HG02884 (cell line): Measurements from ENCODE around the gene BANF2.
"Not testable (repeated sequence)": the region's sequence is repeated elsewhere in the genome, so short reads cannot be mapped to it uniquely, and the experiment has no call there.

Experiments
- ATAC-seq: cut with Tn5 transposase; IDR thresholded peaks from one replicate; pipeline ENCODE4 v1.9.1; 2021; ENCODE audit warnings: mild to moderate bottlenecking, moderate library complexity; ENCODE audit not compliant: unreplicated experiment

BANF2 gene

DNA sequence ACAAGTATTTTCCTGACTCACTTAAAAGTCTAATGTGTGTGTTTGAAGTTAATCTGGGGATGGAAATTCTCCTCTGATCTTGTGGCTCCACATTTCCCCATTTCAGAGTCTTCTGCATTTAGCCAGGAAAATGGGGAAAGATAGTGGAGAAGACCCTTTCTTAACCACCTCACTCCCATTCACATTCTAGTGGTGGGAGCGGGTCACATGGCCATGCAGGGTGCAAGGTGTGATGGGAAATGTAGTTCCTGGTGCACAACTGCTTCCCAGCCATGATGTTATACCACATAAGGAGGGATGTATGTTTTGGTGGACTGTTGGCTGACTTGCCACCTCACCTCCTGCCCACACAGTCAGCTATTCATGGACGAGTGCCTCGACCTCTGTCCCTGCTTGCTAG, 61.8 kb downstream of the BANF2 start:
- no peak for ATAC-seq

DNA sequence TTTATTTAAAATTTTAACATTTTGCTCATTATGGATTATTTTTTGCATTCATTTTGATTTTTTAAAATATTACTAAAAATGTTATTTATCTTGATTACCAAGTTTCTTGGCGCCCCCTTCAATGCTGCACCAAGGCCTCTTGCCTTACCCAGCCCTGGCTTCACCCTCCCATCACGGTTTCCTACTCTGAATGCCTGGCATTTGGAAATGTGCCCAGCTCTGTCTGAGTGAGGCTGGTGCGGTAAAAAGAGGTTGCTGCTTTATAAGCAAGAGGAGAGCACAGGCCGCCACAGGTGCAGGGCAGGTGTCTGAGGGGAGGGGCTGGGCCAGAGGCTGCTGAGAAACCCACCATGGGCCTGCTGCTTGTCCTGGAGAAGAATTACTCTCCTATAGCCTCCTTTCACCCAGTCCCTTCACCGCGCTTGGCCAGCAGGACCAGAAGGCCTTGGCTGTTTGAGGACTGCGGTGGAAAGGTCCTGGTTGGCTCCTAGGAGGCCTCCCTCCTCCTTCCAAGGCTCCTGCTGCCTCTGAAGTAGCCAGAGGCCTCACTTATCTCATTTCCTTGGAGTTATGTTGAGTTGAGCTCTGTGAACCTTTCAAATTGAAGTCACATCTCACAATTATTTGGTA, 62.6 kb downstream of the BANF2 start:
- ATAC-seq = no peak

DNA sequence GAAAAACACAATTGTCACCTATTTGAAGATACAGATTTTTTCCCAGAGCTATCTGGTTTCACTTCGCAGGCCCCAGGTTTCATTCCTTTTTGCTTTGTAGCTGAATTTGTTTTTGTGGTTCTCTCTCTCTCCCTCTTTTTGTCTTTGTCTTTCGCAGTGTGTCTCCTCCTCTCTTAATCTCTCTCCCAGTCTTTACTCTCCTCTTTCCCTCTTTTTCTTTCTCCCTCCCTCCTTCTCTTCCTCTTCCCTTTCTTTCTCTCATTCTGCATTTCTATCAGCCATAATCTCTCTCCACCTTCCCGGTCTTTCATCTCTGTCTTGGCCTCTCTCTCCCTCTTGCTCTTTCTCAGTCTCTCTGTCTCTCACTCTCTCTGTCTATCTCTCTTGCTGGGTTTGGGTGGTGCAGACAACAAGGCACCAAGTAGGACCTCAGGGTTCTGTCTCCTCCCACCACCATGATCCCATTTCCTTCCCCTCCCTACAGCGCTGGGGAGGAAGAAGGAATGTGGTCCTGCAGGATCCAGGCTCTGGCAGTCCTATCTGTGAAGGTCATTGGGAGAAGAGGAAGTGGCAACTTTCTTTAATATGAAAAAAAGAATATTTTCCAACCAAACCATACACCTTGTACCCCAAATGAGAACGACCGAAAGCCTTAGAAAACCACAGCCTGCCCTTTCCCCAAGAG, 63.2 kb downstream of the BANF2 start:
- no peak for ATAC-seq

DNA sequence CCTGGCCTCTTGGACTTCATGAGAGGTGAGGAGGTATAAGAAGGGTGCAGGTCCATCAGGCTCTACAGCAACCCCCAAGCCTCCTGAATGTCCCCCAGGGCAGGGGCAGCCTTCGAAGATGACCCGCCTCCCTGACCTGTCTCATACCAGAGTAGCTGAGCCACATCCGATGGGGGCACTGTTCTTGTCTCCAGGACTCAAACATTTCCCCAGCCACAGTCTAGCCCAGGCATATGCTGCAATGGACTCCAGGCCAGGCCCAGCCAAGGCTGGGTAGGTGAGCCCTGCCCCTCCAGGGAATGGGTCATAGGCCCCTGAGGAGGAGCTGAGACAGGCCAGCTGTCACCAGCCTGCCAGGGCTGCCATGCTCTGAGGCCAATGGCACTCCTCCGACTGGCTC, 65.3 kb downstream of the BANF2 start:
- no peak for ATAC-seq

DNA sequence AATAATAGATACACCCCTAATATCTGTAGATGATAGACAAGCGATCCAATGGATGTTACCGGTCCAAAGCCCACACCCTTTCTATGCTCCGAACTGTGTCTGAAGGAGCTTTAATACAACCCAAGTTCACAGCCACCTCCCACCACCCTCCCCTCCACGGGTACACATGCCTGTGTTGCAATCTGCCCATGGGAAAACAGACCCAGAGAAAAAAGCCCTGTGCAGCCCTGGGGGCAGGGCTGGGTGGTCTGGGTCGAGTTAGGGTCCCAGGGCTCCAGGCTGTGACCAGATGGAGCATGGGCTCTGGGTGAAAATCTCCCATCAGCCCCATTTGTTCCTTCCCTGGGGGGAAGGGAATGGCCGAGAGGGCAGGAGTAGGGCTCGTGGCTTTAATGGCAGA, 65.8 kb downstream of the BANF2 start:
- ATAC-seq = no peak

DNA sequence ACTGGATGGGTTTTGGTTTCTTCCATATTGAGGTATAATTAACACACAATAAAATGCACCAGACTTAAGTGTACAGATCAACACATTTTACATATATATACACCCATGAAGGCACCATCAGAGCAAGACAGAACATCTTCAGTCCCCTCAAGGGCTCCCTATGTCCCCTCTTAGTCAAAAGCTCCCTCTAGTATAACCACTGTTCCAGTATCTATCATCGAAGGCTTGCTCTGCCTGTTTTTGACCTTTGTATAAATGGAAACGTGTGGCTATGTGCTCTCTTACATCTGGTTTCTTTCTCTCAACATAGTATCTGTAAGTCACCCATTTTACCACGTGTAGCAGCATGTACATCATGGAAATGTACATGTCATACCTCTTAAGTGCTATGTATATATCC, 66.5 kb downstream of the BANF2 start:
- no peak for ATAC-seq

GRCh38 chr20:17767624-17768023, 67.9 kb downstream of the BANF2 start:
- ATAC-seq = no peak

GRCh38 chr20:17768271-17768670, 68.5 kb downstream of the BANF2 start:
- no peak for ATAC-seq

- not testable (repeated sequence) for ATAC-seq
Observed at GRCh38 chr20:17769716-17770115, 70.0 kb downstream of the BANF2 start.

DNA sequence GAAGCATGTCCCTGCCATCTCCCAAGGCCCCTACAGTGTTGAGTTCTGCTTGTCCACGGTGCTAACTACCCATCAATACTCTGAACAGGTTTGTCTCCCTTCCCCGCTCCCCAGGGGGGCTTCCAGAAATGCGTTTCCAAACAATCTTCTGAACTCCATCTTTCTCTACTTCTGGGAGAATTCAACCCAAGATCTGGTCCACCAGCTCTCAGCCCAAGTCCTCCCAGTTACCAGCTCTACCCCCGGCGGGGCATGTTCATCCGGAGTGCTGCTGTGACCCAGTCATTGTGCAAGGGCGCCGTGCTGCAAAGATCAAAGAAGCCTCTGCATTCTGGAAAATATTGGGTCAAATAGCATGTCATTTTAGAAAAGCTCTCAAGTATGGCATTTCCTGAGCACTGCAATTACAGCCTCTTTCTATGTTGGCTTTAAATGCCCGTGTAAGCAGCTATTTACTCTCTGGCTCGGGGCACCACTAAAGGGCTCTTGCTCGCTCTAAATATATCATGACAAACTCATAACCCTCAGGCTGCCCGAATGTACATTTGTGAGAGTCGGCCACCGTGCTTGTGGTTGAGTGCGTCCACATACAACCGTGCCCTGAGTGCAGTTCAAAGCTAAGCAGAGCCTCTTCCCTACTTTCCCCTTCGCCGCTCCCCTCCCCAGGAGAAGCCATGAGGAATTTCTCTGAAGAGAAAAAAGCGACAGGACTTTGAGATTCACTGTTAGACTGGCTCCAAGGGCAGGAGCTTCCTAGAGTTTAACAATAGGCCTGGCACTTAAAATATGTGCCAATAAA, 71.6 kb downstream of the BANF2 start:
- no peak for ATAC-seq

DNA sequence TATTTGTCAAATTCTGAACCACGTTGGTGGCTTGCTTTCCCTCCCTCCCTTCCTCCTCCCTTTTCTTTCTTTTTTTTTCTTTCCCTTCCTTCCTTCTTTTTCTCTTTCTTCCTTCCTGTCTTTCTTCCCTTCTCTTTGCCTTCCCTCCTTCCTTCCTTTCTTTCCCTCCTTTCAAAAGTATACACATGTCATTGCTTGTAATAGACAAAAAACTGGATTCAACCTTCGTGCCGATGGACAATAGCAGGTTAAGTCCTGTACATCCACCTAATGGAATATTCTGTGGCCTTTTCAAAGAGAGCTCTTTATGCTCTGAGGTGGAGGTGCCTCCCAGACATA, 72.2 kb downstream of the BANF2 start:
- ATAC-seq = no peak

GRCh38 chr20:17773619-17774018, 73.9 kb downstream of the BANF2 start:
- ATAC-seq = no peak

DNA sequence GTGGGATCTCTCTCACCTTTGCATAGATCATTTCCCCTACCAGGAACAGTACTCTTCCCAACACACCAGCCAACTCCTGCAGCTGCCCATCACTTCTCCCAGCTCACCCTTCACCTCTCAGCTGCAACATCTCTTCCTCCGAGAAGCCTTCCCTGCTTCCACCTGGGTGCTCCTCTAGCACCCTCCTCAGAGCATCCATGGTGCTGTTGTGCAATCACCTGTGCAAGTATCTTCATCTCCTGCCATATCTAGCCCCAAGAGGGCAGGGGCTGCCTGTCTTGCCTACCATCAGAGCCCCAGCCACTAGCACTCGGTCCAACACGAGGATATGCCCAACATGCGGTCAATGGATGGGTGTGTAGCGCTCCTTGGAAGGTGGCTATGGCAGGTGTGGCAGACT, 75.8 kb downstream of the BANF2 start:
- no peak for ATAC-seq

GRCh38 chr20:17776551-17776950, 76.8 kb downstream of the BANF2 start:
- ATAC-seq = no peak

DNA sequence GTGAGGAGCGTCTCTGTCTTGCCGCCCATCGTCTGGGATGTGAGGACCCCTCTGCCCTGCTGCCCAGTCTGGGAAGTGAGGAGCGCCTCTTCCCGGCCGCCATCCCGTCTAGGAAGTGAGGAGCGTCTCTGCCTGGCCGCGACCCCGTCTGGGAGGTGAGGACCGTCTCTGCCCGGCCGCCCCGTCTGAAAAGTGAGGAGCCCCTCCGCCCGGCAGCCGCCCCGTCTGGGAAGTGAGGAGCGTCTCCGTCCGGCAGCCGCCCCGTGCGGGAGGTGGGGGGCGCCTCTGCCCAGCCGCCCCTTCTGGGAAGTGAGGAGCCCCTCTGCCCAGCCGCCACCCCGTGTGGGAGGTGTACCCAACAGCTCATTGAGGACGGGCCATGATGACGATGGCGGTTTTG, 79.2 kb downstream of the BANF2 start:
- not testable (repeated sequence) for ATAC-seq

DNA sequence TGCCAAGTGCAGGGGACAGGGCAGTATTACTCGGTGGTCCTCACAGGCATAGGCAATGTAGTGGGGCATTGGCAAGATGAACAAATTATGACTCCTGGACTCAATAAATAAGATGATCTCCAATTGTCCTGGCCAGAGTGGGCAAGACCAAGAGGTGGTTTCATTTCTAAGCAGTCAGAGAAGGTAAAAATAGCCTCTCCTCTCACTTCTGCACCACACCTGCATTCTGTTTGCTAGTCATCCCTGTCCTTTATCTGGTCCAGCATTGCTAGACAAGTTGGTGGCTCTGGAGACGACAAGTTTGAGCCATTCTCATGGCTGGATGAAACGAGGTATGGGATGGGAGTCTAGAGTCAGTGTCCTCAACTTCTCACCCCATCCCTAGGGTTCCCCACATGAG, 83.0 kb downstream of the BANF2 start:
- peak; percentile 78 for ATAC-seq

GRCh38 chr20:17783671-17784070, 83.9 kb downstream of the BANF2 start:
- no peak for ATAC-seq

DNA sequence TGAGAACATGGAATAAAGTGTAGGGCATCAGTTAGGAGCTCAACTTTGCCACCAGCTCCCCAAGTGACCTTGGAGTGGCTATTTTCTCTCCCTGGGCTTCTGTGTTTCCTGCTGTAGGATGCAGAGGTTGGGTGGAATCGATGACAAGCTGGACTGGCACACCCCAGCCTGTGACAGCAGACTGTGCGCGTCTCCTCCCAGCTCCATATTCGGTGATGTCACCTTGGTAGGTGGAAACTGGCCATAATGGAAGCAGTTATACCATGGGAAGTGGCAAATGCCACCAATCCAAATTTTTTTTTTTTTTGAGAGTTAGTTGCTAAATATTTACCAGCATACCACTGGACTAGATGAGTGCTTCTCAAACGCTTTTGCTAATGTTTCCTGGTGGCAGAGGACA, 85.2 kb downstream of the BANF2 start:
- no peak for ATAC-seq
